HG02571 (cell line): ENCODE results near the gene KLHDC4.

Experiments used
- ATAC-seq: cut with Tn5 transposase; IDR thresholded peaks from one replicate; pipeline ENCODE4 v1.9.1; 2021; ENCODE audit warnings: mild to moderate bottlenecking, moderate library complexity; ENCODE audit not compliant: unreplicated experiment

Gene KLHDC4

GRCh38 chr16:87702325-87702811, 63.4 kb downstream of the KLHDC4 start:
- ATAC-seq = no peak

DNA sequence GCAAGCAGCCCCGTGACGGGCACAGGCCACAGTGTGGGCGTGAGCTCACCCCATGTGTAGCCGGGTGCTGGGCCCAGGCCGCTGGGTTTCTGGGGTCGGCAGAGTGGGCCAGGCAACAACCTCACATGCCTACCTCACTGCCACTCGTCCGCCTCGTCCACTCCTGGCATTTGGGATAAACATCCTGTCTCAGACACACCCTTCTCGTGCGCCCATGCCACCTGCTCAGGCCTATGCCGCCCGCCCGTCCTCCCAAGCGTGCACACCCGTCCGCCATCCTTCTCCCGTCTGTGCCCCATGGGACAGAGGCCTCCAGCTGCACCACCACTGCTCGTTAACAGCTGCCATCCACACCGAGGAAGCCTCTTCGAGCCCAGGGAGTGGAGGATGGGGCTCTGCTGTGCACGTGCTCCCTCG, 64.3 kb downstream of the KLHDC4 start:
- ATAC-seq = no peak

DNA sequence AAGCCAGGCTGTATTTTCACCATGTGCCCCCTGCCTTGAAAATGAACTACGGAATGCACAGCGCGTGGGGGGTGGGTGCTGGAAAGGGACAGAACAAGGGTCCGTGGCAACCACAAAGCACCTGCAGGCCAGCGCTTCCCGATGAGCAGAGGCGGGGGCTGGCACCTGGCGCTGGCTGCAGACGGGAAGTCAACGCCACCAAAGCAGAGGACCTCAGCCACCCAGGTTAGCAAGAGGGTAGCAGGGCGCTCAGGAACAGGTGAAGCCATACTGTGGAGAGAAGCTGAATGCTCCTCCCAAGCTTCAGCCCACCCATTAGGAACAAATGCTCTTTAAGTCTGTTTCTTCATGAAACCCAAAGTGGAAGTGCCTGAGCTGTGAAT, 64.7 kb downstream of the KLHDC4 start:
- ATAC-seq = no peak

DNA sequence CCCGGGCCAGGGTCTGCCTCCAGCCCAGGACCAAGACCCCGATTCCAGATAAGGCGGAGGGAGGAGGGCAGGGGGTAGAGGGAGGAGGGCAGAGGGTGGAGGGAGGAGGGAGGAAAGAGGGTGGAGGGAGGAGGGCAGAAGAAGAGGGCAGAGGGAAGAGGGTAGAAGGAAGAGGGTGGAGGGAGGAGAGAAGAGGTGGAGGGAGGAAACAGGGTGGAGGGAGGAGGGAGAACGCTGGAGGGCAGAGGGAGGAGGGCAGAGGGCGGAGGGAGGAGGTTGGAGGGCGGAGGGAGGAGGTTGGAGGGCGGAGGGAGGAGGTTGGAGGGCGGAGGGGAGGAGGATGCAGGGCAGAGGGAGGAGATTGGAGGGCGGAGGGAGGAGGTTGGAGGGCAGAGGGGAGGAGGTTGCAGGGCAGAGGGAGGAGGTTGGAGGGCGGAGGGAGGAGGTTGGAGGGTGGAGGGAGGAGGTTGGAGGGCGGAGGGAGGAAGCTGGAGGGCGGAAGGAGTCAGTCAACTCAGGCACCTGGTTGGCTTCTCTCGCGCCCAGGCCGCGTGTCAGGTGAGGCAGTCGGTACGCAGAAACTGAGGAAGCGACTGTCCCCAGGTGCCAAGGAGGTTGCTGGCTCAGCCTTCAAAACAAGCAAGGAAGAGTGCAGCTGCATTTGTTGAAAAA, 65.2 kb downstream of the KLHDC4 start:
- ATAC-seq = no peak

DNA sequence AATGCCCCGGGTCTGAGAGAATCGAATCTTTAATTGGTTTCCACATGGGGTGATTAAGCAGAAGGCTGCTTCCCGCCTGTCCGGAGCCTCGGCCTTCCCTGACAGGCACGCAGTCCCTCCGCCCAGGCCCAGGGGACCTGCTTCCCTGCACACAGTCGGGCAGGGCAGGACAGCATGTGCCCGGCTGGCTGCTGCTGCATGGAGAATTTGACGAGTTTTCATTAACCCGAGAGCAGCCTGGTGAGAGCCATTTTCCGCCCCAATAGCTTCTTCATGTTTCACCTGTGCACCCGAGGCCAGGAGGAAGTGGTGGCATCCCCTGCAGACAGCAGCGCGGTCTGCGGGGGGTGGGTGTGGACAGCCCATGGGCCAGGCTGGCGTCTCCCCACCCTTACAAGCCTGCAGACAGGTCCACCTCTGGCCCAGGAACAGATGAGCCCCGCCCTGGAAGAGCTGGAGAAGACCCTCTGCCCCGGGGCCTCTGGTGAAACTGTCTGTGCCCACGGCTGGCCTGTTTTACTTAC, 67.0 kb downstream of the KLHDC4 start:
- ATAC-seq = no peak

DNA sequence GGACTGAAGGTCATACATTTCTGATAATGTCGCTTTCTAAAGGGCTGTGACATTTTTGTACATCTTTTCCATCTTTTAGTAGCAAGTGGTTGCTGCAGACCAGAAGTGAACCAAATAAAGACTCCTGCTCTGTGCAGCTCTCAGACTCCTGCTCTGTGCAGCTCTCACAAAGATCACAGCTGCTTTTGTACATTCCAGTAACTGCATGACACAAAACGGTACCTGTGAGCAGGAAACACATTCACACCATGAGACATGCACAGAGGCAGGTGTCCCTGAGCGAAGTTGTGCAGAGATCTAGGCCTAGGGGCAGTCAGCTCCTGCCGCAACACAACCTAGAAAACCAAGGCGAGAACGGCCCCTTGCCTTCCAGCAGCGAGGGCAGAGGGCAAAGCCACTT, 67.5 kb downstream of the KLHDC4 start:
- ATAC-seq = no peak

- ATAC-seq = no peak
Measured at GRCh38 chr16:87697792-87698191, 68.0 kb downstream of the KLHDC4 start.

GRCh38 chr16:87697256-87697655, 68.5 kb downstream of the KLHDC4 start:
- no peak for ATAC-seq

GRCh38 chr16:87696726-87697125, 69.1 kb downstream of the KLHDC4 start:
- no peak for ATAC-seq

DNA sequence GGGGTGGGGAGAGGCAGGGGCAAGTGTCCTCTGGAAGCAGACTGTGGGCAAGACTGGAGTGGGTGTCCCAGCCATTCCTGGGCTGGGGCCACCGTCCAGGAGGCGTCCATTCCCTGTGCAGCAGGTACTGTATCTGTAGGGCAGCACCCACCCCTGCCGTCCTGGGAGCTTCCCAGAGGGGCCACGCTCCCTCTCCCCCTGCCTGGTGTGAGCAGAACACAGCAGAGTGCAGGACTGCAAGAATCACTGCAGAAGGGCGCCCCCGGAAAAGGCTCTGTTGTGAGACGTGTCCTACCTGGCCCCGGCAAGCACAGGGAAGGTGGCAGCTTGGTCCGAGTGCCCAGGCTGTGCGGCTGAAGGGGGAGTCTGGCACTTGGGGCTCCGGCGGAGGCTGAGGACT, 70.3 kb downstream of the KLHDC4 start:
- no peak for ATAC-seq

- ATAC-seq = no peak
Measured at GRCh38 chr16:87694441-87695125, 71.2 kb downstream of the KLHDC4 start.

DNA sequence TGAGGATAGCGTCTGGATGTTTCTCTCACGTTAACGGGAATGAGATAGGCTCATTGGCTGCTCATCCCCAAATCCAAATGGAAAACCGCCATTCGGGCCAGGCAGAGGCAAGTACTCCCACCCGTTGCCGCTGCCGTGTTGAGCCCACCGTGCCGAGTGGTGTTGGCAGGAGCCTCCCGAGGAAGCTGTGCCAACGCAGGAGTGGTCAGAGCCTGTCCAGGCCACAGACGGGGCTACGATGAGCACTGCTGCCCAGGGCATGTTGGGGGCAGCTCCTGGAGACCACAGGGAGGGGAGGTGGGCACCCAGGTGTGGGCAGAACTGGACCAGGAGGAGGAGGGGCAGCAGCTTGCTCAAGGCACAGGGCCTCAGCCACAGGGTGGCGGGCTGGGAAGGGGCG, 72.0 kb downstream of the KLHDC4 start:
- no peak for ATAC-seq

DNA sequence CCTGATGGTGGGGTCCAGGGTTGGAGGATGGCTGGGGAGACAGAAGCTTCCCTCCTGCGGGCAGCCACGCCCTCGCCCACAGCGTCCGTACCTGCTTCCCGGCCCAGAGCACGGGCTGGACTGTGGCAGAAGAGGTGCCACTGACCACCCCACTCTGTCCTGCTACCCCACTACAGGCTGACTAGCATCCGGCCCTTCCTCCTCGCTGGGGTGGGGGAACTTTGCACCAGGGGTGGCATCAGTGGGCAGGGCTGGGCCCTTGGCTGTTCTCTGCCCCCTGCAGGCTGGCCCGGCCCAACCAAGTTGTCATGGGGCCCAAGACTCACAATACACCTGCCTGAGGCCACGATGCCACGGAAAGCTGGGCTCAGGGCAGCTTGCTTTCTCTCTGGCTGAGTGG, 73.0 kb downstream of the KLHDC4 start:
- no peak for ATAC-seq

GRCh38 chr16:87692176-87692575, 73.6 kb downstream of the KLHDC4 start:
- no peak for ATAC-seq

DNA sequence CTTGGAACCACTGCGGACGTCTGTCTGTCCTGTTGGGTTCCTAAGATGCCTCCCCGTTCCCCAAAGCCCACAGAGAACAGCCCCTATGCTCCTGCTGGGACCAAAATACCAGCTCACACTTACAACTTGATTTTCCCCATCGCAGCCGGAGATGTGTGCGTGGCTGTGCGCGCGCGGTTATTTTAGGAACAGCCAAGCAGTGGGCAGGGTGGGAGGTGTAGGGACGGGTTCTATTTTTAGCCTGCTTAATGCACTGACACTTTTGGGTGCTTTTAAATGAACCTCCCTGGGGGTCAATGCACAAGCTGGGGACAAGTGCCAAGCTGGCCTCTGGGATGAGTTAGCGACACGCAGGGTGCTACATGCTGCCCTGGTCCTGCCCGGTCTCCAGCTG, 74.1 kb downstream of the KLHDC4 start:
- no peak for ATAC-seq

GRCh38 chr16:87690911-87691685, 74.7 kb downstream of the KLHDC4 start:
- ATAC-seq = no peak

DNA sequence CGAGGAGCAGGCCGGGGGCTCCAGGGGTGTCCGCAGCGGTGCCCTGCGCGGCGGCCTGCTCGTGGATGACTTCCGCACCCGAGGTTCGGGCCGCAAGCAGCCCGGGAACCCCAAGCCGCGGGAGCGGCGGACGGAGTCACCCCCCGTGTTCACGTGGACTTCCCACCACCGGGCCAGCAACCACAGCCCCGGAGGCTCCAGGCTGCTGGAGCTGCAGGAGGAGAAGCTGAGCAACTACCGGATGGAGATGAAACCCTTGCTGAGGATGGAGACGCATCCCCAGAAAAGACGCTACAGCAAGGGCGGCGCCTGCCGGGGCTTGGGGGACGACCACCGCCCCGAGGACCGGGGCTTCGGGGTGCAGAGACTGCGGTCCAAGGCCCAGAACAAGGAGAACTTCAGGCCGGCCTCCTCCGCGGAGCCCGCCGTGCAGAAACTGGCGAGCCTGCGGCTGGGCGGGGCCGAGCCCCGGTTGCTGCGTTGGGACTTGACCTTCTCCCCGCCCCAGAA, 75.8 kb downstream of the KLHDC4 start:
- no peak for ATAC-seq

DNA sequence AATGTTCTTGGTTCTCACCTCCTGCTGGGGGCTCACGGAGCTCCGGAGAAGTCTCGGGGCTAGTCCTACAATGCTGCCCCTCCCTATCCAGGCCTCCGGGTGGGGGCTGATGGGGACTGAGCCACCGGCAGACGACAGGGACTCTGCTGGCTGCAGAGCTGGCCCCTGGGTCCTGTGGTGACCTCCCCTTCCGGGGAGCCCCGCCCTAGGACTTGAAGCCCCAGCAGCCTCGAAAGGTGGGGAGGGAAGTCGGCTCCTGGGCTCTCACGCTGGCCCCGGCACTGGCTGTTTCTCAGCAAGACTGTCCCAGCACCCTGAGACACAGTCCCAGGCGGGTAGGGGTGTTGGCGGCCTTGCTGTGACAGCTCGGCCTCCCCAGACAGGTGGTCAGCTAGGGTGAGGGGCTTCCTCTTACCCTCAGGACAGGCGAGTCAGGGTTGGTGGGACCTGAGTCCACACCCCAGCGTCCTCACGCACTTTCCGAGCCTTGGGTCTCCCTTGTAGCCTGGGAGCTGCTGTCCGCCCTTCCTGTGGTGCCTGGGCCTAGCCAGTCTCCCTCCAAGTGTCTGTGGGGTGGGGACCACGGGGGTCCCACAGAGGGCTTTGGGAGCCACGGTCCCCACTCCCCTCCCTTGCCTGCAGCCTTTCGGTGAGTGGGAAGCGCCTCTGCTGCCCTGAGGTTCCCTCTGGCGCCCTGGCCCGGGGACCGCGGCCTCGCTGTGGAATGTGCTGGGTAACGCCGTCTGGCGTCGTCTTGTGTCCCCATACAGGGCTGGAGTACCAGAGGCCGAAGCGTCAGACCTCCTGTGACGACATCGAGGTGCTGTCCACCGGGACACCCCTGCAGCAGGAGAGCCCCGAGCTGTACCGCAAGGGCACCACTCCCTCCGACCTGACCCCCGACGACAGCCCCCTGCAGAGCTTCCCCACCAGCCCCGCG, 76.6 kb downstream of the KLHDC4 start:
- ATAC-seq = no peak

- no peak for ATAC-seq
Measured at GRCh38 chr16:87687998-87688529, 77.7 kb downstream of the KLHDC4 start.
